Measurements from ENCODE around the gene CPLX3. TPM values are rescaled to one million over a fixed set of nuclear protein-coding genes. Genes with fewer than 3 reads are reported as not detected.

Gene CPLX3
- total RNA-seq, 4 donors from 2014 or later = not detected

GRCh38 chr15:74869726-74870407 lies 43.4 kb downstream of the CPLX3 start:
- DNase-seq = peak; percentile 81
- Histone ChIP-seq H3K9me3 (no peaks in the 10 kb centered on the region), H3K27me3 (no peaks in the 10 kb centered on the region), H3K4me1 (peaks cover 53 to 83% (median 76%) of the 10 kb centered on the region in 4 donors), H3K27ac (peak overlapping the region; percentile 91 to 96 (median 94)), H3K4me3 (peak overlapping the region in 1 of 4 donors; percentile 82), H3K36me3 (no peaks in the 10 kb centered on the region)
- intact Hi-C loops (cut with DNase I; ENCODE audit: low total_unique reads) = no loop called here
- WGBS, 2 donors (ENCODE audit: low coverage in 1 of 2) = 20 to 25% methylated on average over 2 to 6 of the region's 6 CpGs
- in situ Hi-C loops (cut with MboI; ENCODE audit: low pct_ligation_motif_present in 1 of 4, low pct_unique_long_range_greater_than_20kb in 1 of 4, low sequenced_read_pairs in 3 of 4) = no loop called here
- TF ChIP-seq POLR2A (IDR thresholded peaks at IDR 0.05) (peak; percentile 64), EP300 (IDR thresholded peaks at IDR 0.05; ENCODE audit: low read depth) (no peak), CTCF (IDR thresholded peaks at IDR 0.05) (no peak), POLR2AphosphoS5 (IDR thresholded peaks at IDR 0.05) (peak in 2 of 3 donors; percentile 67 to 81)

GRCh38 chr15:74870436-74871215 lies 44.2 kb downstream of the CPLX3 start:
- in situ Hi-C loops (cut with MboI; ENCODE audit: low pct_ligation_motif_present in 1 of 4, low pct_unique_long_range_greater_than_20kb in 1 of 4, low sequenced_read_pairs in 3 of 4) = no loop called here
- no peaks in the 10 kb centered on the region for H3K36me3 ChIP-seq
- no peak for DNase-seq
- H3K4me1 ChIP-seq = peaks cover 53 to 76% (median 70%) of the 10 kb centered on the region in 4 donors
- TF ChIP-seq POLR2AphosphoS5 (IDR thresholded peaks at IDR 0.05) (no peak), CTCF (IDR thresholded peaks at IDR 0.05) (no peak), POLR2A (IDR thresholded peaks at IDR 0.05) (no peak), EP300 (IDR thresholded peaks at IDR 0.05; ENCODE audit: low read depth) (no peak)
- H3K9me3 ChIP-seq = no peaks in the 10 kb centered on the region
- 8 to 21% methylated on average over 4 to 6 of the region's 6 CpGs for WGBS, 2 donors (ENCODE audit: low coverage in 1 of 2)
- H3K27ac ChIP-seq = peak overlapping the region; percentile 91 to 96 (median 94)
- no peaks in the 10 kb centered on the region for H3K27me3 ChIP-seq
- intact Hi-C loops (cut with DNase I; ENCODE audit: low total_unique reads) = no loop called here
- H3K4me3 ChIP-seq = peak overlapping the region in 1 of 4 donors; percentile 82

GRCh38 chr15:74872702-74873035 lies 46.2 kb downstream of the CPLX3 start:
- DNase-seq = no peak
- in situ Hi-C loops (cut with MboI; ENCODE audit: low pct_ligation_motif_present in 1 of 4, low pct_unique_long_range_greater_than_20kb in 1 of 4, low sequenced_read_pairs in 3 of 4) = no loop called here
- Histone ChIP-seq H3K27me3 (no peaks in the 10 kb centered on the region), H3K27ac (peak overlapping the region; percentile 91 to 96 (median 94)), H3K4me1 (peaks cover 40 to 57% (median 49%) of the 10 kb centered on the region in 4 donors), H3K4me3 (peak overlapping the region; percentile 44 to 82 (median 52)), H3K9me3 (no peaks in the 10 kb centered on the region), H3K36me3 (no peaks in the 10 kb centered on the region)
- TF ChIP-seq EP300 (IDR thresholded peaks at IDR 0.05; ENCODE audit: low read depth) = no peak
- TF ChIP-seq POLR2A (IDR thresholded peaks at IDR 0.05) = no peak
- TF ChIP-seq POLR2AphosphoS5 (IDR thresholded peaks at IDR 0.05) = no peak
- TF ChIP-seq CTCF (IDR thresholded peaks at IDR 0.05) = no peak
- intact Hi-C loops (cut with DNase I; ENCODE audit: low total_unique reads) = no loop called here
- 0% methylated on average over 11 of the region's 11 CpGs; no CpG with 5 or more reads in 1 of the 2 donors for WGBS, 2 donors (ENCODE audit: low coverage in 1 of 2)

GRCh38 chr15:74873036-74873755 lies 46.8 kb downstream of the CPLX3 start, which contains the start of gene SCAMP2:
SCAMP2 (minus strand) TSS chr15:74873365; CDS start chr15:74873255, 110 bp downstream.
- peak within 1 kb of the TSS; percentile 91 to 96 (median 94) for H3K27ac ChIP-seq
- H3K4me1 ChIP-seq = peaks cover 39 to 51% (median 45%) of the 10 kb centered on the region in 4 donors
- peak; percentile 95 for DNase-seq
- TF ChIP-seq POLR2A (IDR thresholded peaks at IDR 0.05) (peak; percentile 92), POLR2AphosphoS5 (IDR thresholded peaks at IDR 0.05) (peak; percentile 76 to 95 (median 93)), EP300 (IDR thresholded peaks at IDR 0.05; ENCODE audit: low read depth) (no peak)
- peak within 1 kb of the TSS; percentile 44 to 82 (median 52) for H3K4me3 ChIP-seq
- intact Hi-C loops (cut with DNase I; ENCODE audit: low total_unique reads) (no loop called here), in situ Hi-C loops (cut with MboI; ENCODE audit: low pct_ligation_motif_present in 1 of 4, low pct_unique_long_range_greater_than_20kb in 1 of 4, low sequenced_read_pairs in 3 of 4) (no loop called here)
- H3K36me3 ChIP-seq = no peaks in the 10 kb centered on the region
- no peaks in the 10 kb centered on the region for H3K9me3 ChIP-seq
- H3K27me3 ChIP-seq = no peaks in the 10 kb centered on the region
- WGBS, 2 donors (ENCODE audit: low coverage in 1 of 2) = 0% methylated on average over 40 of the region's 52 CpGs; no CpG with 5 or more reads in 1 of the 2 donors
